Daoy (cell line): ENCODE data around the gene SART1. TPM values are rescaled to one million over a fixed set of nuclear protein-coding genes. Genes with fewer than 3 reads are reported as not detected.
"Not testable (repeated sequence)": the region's sequence is repeated elsewhere in the genome, so short reads cannot be mapped to it uniquely, and the experiment has no call there.

Experiments
- DNase-seq: peaks from one replicate; pipeline ENCODE4 v3.0.0-alpha.2; 2015; ENCODE audit warnings: low read depth
- total RNA-seq: library from RNA; depleted of rRNA; stranded (reverse); fragments of >200 nt; shearing (Covaris generic); gene quantifications from 2 replicates; pipeline ENCODE4 v1.2.3, GENCODE V29; 2014

Gene SART1
- total RNA-seq, 1 experiment from 2014 or later: 84.6 TPM

DNA sequence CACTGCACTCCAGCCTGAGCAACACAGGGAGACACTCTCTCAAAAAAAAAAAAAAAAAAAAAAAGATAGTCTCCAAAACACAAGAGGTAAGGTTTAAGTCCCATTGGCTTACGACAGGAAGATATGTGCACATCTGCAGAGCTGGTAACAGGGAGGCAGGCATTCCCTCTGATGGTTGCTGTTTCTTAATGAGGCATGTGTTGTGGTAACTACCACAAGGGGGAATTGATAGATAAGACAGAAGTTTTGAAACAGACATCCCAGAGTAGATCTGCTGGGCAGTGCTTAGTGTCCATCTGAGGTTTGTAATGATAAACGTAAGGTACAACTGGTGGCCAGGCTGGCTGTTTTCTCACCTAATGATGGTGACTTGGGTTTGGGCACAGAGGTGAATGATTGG lies 35.8 kb downstream of the SART1 start:
- DNase-seq: no peak

GRCh38 chr11:66001942-66002647 lies 40.6 kb downstream of the SART1 start, which contains the start of the genes BANF1 and EIF1AD:
BANF1 (plus strand) TSS chr11:66002503; CDS start chr11:66003251, 748 bp downstream.
EIF1AD (minus strand) TSS chr11:66002157; CDS start chr11:66000389, 1,768 bp downstream.
- peak; percentile 97 for DNase-seq

- no peak for DNase-seq
These were observed 41.2 kb downstream of the SART1 start for GRCh38 chr11:66002648-66003225.

DNA sequence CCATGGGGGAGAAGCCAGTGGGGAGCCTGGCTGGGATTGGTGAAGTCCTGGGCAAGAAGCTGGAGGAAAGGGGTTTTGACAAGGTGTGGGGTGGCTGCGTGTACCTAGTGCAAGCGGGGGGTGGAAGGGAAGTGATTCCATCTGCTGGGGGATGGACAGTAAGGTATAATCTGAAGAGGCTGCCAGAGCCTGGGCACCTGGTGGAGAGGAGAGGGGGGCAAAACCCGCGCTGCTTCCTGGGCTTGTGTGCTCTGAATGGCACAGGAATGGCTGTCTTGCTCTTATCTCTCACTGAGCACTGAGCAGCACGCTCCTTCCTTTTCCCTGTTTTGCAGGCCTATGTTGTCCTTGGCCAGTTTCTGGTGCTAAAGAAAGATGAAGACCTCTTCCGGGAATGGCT lies 41.8 kb downstream of the SART1 start:
- DNase-seq: no peak

GRCh38 chr11:66004186-66004585 lies 42.7 kb downstream of the SART1 start:
- DNase-seq: no peak

DNA sequence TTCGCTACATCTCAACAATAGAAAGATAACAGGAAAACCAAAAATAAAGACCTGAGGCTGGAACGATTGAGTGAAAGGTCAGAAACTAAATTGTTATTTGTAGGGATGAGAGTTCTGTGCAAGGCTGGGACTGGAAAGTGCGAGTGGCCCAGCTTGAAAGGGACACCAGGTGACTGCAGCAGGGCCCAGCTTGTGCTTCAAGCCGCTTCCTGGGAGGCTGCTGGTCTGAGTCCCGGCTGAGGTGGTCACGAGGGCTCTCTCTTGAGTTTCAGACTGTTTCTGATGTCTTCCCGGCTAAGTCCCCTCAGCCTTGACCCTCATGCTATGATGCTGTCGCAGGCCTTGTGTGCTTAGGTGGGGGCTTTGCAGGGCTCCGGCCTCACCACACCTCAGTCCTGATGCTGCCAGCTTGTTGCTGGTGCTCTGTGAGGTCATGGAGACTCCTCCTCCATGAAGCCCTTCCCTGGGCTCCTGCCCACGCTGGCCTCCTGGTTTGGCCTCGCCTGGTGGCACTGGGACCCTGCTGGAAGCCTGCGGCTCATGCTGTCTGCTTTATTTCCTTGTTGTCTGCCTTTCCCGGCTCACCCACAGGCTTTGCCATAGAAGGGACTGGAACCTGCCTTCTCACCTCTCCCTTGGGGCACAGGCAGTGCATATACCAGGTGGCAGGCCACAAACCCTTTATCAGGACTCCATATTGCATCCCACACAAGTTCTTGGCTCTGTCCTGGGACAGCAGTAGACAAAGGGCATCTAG lies 44.8 kb downstream of the SART1 start:
- DNase-seq: no peak

DNA sequence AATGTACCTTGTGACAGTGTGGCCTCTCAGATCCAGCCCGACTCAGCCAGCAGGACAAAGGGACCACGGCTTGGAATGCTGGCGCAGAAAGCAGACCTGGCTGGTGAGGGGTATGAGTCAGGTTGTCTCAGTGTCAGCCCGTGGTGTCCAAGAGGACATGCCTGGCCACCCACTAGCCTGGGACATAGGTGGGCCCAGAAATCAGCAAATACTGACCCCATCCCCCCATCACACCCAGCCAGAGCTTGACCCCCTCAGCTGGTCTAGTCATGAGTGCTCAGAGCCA lies 45.3 kb downstream of the SART1 start:
- no peak for DNase-seq

DNA sequence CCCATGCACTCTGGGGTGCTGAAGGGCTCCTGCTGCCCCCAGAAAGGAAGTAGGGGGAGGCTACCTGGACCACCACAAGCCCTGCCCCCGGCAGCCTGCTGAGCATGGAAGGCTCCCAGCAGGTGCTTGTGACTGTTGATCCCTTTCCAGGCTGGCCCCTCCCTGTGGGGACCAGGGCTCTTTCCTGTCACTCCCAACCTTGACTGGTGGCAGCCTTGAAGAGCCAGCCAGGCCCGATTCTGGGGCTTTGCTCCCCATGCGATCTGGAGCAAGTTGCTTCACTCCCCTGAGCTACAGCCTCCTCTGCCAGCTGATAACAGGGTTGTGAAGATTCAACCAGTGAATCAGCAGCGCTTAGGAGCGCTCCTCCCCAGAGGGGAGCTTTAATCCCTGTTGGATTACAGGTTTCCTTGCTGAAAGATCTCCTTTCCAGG lies 45.7 kb downstream of the SART1 start:
- no peak for DNase-seq

DNA sequence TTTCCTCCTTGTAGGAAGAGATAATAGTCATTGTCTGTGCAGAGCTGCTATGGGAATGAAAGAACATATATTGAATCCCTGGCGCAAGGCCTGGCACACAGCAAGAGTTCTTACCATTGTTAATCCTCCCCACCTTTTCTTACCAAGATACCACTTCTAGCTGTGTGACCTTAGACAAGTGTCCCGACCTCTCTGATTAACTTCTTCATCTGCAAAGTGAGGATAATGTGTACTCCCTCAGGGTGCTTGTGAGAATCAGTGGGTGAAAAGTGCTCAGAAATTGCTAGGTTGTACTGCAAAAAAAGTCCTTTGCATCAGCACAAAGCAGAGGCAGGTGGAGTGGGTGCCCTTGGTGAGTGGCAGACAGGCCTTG lies 46.5 kb downstream of the SART1 start:
- no peak for DNase-seq

DNA sequence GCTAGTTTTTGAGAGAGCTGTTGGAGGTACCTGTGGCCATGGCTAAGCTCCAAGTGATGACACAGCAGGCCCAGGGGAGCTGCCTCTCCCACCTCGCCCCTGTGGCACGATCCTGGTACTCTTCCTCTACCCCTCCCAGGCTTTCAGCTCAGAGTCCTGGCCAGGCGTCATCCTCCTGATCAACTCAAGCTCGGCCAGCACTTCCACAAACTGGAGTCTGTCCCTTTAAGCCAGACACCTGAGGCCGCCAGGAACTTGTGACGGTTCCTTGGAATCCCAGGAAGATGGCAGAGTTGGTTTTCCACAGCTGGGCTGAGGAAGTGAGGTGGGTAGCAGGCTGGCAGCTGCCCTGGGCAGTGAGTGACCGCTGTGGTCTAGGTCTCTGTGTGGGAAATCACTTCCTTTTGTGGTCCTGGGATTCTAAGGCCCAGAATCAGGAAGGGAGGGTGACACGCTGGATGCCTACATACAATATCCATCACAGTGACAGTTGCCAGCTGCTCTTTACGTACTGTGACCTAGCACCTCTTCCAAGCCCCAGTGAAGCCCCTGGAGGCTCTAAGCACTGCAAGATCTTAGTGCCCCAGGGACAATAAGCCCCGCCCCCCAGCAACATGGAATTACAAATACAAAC lies 47.1 kb downstream of the SART1 start:
- DNase-seq: no peak

DNA sequence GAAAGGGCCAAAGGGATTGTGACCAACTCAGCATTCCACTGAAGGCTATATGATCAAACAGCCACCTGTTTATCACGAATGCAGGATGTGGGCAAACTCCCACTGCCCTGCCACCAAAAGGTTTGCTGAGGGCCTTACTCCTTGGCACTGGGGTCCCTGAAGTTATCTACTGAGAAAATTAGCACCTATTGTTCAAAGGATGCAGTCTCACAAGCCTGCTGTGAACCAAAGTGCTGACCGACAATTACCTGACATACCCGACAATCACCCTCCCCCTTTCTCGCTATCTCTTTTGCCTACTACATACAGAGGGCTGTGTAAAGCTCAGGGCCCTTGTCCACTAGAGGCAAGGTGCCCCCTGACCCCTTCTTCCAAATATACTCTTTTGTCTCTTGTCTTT lies 48.5 kb downstream of the SART1 start:
- not testable (repeated sequence) for DNase-seq

- DNase-seq: peak; percentile 73
These were observed 49.8 kb downstream of the SART1 start for GRCh38 chr11:66011239-66011784.

GRCh38 chr11:66011785-66012303 lies 50.3 kb downstream of the SART1 start, which contains the start of gene CST6:
CST6 (plus strand) TSS chr11:66012008; CDS start chr11:66012045, 37 bp downstream.
- no peak for DNase-seq

- DNase-seq: no peak
These were observed 50.9 kb downstream of the SART1 start for GRCh38 chr11:66012371-66012945.

DNA sequence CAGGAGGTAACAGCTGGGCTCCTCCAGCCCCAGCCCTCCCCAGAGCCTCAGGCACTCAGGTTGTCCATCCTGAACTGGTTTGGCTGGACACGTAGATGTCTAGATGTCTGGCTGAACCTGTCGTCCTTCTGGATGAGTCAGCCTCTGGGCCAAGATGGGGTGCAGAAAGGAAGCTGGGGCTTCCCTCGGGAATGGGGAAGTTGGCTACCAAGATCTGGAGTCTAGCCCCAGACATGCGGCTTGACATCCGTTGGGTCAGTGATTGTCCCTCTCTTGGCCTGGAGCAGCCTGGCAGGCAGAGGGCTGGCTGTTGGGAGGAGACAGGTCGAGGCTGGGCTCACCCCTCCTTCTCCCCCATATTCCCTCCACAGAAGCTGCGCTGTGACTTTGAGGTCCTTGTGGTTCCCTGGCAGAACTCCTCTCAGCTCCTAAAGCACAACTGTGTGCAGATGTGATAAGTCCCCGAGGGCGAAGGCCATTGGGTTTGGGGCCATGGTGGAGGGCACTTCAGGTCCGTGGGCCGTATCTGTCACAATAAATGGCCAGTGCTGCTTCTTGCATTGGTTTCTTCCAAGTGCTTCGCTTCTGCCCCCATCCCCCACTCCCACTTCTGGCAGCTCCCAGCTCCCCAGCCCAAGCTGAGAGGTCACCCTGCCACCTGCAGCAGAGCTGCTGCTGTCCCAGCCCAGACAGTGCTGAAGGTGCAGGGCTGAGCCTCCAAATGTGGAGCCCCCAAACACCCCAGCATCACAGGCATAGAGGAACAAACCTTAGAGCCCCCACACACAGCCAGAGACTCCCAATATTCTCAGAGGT lies 51.6 kb downstream of the SART1 start:
- DNase-seq: no peak

GRCh38 chr11:66013762-66014100 lies 52.2 kb downstream of the SART1 start:
- DNase-seq: no peak

DNA sequence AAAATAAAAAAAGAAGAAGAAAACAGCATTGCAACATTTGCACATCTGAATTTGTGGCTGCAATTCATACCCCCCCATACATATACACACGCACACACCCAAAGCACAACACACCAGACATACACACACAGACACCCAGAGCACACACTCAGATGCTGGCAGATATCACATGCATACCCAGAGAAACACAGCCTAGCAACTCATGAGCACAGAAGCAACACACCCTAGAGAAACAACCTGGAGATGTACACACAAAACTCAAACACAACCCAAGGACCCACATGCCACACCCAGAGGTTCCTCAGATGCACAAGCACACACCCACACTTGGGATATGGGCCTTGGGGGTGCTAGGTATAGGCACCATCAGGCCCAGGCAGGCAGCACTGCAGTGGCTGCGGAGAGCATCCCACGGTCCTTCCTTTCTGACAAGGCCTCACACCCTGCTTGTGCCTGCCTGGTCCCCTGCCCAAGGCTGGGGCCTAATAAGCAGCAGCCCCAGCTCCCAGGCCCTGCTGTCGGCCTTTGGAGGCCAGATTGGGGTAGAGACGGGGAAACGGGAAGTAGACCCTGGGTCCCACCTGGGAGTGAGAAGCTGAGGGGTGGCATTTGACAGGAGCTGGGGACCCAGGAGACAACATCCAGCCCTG lies 53.4 kb downstream of the SART1 start:
- DNase-seq: no peak

DNA sequence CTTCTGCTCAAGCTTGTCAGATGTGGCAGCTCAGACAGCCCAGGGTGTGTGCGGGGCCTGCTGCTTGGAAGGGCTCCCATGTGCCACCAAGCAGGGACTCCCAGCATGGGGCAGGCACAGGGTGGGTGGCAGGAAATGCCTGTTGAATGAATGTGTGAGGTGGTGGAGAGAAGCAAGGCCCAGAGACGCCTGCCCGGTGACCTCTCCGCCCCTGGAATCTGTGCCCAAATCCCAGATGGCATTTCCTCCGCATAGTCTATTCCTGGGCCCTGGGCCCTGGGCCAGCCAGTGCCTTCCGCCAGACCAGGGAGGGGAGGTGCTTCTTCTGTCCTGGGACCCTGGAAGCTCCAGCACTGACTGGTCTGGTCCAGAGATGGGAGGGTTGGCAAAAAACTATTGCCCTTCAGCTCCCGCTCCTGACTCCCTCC lies 53.9 kb downstream of the SART1 start:
- DNase-seq: peak; percentile 72

GRCh38 chr11:66015936-66016792 lies 54.6 kb downstream of the SART1 start:
- DNase-seq: no peak
